SKM-1 (cell line): ENCODE data around the gene CFI.
"Not testable (repeated sequence)": the region's sequence is repeated elsewhere in the genome, so short reads cannot be mapped to it uniquely, and the experiment has no call there.

Source experiments
- DNase-seq: peaks from one replicate; lab custom pipeline; 2025; ENCODE audit not compliant: unreplicated experiment; lab: John Stamatoyannopoulos, UW

Gene CFI

GRCh38 chr4:109801099-109801789 lies 555 bp downstream of the CFI start:
- DNase-seq: no peak

GRCh38 chr4:109798866-109799265 lies 2.9 kb downstream of the CFI start:
- no peak for DNase-seq

- DNase-seq: no peak
These were observed 6.7 kb downstream of the CFI start for GRCh38 chr4:109795059-109795458.

- no peak for DNase-seq
These were observed 14.0 kb downstream of the CFI start for GRCh38 chr4:109787807-109788206.

GRCh38 chr4:109786846-109787245 lies 15.0 kb downstream of the CFI start:
- no peak for DNase-seq

- DNase-seq: not testable (repeated sequence)
These were observed 19.7 kb downstream of the CFI start for GRCh38 chr4:109782092-109782491.

GRCh38 chr4:109764789-109765402 lies 36.9 kb downstream of the CFI start:
- no peak for DNase-seq

GRCh38 chr4:109764376-109764775 lies 37.4 kb downstream of the CFI start:
- DNase-seq: no peak

GRCh38 chr4:109760682-109761081 lies 41.1 kb downstream of the CFI start:
- no peak for DNase-seq

- DNase-seq: no peak
These were observed 46.1 kb downstream of the CFI start for GRCh38 chr4:109755656-109756055.

- no peak for DNase-seq
These were observed 47.5 kb downstream of the CFI start for GRCh38 chr4:109754093-109754857.

GRCh38 chr4:109752525-109752924 lies 49.3 kb downstream of the CFI start:
- no peak for DNase-seq

GRCh38 chr4:109751852-109752251 lies 49.9 kb downstream of the CFI start:
- DNase-seq: no peak

- DNase-seq: no peak
These were observed 51.1 kb downstream of the CFI start for GRCh38 chr4:109750652-109751244.

- no peak for DNase-seq
These were observed 52.3 kb downstream of the CFI start for GRCh38 chr4:109749388-109750082.

GRCh38 chr4:109748114-109748513 lies 53.7 kb downstream of the CFI start:
- no peak for DNase-seq

GRCh38 chr4:109746728-109747127 lies 55.1 kb downstream of the CFI start:
- DNase-seq: no peak

GRCh38 chr4:109745830-109746229 lies 56.0 kb downstream of the CFI start:
- DNase-seq: no peak

GRCh38 chr4:109739547-109739946 lies 62.3 kb downstream of the CFI start:
- DNase-seq: no peak

GRCh38 chr4:109738104-109738872 lies 63.5 kb downstream of the CFI start:
- DNase-seq: no peak
